DMS79 (cell line): Measurements from ENCODE around the gene FAM117B.

ENCODE experiments used
- DNase-seq: peaks from one replicate; lab custom pipeline; 2025; lab: John Stamatoyannopoulos, UW

FAM117B gene

DNA sequence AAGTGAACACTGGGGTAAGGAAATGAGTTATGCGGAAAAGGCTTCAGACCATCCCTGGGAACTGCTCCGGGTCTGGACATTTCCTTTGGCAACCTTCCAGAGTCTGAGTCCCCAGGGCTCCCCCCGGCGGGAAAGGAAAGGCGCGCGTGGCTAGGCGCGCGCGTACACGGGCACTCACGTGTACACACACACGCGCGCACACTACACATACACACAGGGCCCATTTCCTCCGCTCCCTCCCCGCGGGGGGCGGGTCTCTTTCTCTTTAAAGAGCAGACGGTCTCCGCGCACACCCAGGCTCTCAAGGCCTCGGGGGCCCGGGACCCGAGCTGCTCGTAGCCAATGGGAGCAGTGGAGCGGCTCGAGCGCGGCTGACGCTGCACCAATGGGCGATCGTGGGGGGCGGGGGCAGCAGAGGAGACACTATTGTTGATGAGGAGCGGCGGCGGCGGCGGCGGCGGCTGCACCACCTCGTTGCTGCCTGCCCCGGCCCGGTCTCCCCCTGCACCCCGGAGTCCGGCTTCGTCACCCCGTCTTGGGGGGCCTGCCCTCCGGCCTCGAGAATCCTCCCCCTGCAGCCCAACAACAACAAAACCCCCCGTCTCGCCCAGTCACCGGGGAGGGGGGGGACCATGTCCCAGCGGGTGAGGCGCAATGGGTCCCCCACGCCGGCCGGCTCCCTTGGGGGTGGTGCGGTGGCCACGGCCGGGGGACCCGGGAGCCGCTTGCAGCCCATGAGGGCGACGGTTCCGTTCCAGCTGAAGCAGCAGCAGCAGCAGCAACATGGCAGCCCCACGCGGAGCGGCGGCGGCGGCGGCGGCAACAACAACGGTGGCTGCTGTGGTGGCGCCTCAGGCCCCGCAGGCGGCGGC, at the start of gene FAM117B:
Gene FAM117B, plus strand, starts transcription at position 414 of the 872 bp plus-strand sequence. Its CDS starts 219 bp downstream, at position 633.
- DNase-seq: peak; percentile 94

DNA sequence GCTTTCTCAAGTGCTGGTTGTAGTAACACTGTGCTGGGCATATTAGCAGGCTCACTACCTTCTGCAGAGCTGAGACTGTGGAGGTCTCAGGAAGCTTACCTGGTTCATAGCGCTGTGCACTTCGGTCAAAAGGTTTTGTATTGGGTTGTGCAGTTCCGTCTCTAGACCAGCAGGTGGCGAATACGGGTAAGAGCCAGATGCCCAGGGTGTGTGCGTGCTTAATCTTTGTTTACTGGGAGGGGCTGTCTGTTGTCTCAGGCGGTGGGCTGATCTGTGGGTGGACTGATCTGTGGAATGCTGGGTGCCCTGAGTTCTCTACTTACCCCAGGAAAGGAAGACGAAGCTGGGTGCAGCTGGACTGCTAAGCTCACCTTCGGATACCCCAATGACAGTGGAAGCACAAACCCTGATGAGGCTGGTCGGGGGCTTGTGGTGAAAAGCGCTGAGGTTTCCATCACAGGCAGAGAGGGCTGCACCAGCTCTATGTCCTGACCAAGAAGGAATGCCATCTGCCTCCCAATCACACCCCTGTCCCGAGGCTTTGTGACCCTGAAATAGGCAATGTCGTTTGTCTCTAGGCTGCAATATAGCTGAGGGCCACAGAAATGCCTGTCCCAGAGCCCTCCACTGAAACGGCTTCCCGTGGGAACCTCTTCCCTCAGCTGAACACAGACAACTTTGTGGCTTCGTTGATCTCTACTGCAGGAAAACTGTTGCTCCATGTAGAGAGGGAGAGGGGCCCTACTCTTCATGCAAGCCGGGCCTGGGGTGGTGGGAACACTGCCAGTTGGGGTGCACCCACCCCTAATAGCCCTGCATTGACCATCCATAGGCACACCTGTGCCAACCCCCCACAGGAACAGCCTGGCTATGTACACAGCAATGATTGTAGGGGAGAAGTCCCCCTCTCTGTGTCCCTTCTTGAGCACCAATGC, 45.9 kb upstream of the FAM117B start:
- DNase-seq: peak; percentile 56

DNA sequence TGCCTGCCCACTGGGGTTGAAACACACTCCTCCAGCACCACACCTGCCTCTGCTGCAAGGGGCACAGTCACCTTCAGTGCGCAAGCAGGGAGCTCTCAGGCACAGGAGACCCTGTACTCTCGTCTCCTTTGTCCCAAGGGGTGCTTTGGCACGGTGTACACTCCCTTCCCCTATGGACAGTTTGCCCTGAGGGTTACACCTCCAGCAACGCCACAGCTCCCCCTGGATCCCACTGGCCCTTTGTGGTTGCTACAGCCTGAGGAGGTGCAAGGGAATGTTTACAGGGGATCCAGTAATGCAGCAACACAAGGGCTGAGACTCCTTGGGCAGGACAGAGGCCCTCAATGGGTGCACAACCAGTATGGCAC, 45.2 kb upstream of the FAM117B start:
- no peak for DNase-seq

DNA sequence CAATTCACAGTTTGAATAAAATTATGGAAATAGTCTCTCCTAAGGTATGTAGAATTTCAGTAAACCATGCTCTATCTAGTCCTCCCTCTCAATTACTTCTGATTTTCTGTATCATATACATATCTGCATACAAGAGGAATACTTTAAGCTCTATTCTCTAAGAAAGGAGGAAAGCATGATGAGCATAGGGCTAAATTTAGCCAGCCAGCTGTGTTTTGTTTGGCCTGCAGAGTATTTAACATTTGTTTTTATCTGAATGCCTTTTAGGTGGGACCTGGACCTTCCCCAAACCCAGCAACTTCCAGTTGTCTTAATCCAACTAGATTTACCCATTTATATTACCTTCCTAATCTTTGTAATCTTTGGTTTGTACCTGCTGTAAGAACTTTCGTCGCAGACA, 42.2 kb upstream of the FAM117B start:
- no peak for DNase-seq

DNA sequence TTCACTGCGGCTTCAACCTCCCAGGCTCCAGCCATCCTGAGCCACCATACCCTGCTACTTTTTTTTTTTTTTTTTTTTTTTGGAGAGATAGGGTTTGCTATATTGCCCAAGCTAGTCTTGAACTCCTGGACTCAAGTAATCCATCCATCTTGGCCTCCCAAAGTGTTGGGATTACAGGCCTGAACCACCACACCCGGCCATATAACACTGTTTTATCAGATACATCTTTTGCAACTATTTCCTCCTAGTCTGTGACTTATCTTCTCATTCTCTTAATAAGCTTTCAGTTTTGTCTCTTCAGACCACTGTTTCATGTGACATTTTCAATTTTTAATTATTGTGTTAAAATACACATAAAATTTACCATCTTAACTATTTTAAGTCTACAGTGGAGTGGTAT, 35.7 kb upstream of the FAM117B start:
- DNase-seq: no peak

DNA sequence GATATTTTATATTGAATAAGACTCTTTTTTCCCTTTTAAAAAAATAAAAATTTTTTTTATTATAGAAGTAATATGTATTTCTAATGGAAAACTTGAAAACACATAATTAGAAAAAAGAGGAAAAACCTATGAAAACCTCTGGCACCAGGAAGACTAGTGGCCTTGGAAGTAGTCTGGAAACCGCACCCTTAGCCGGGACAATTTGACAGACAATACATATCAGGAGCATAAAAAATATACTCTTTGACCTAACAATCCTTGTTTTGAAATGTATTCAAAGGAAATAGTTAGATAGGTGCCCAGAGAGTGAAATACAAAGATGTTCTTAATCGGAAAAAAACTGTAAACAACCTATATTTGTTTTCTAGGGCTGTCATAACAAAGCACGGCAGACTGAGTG, 34.9 kb upstream of the FAM117B start:
- no peak for DNase-seq

DNA sequence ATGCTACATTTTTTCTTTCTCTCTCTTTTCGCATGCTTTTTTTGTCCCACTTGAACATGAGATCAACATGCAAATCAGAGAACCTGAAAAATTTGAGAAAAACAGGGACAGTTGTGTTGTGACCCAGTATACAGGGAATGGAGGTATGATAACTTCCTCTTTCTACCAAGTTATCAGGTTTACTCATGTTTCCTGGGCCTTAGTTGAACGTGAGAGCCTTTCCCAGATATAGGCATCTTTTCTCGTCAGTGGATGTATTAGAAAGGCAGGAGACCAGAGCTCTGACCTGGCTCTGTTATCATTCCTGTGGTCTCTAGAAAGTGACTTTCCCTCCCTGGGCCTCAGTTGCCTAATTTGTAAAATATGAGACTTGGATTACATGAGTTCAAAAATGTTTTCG, 30.1 kb upstream of the FAM117B start:
- no peak for DNase-seq

DNA sequence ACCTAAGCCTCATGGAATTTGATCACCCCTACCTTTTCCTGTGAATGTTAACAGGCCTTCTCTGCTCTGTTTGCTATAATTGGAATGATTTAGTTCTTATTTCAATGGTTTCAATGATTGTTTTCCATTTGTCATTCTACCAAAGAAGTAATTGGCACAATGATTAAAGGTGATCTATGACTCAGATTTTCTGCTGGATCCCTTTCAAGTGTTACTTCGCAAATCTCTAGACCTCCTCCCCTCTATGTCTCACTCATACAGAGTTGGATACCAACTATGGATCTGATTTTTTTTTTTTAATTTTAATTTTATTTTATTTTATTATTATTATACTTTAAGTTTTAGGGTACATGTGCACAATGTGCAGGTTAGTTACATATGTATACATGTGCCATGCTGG, 29.6 kb upstream of the FAM117B start:
- DNase-seq: no peak

DNA sequence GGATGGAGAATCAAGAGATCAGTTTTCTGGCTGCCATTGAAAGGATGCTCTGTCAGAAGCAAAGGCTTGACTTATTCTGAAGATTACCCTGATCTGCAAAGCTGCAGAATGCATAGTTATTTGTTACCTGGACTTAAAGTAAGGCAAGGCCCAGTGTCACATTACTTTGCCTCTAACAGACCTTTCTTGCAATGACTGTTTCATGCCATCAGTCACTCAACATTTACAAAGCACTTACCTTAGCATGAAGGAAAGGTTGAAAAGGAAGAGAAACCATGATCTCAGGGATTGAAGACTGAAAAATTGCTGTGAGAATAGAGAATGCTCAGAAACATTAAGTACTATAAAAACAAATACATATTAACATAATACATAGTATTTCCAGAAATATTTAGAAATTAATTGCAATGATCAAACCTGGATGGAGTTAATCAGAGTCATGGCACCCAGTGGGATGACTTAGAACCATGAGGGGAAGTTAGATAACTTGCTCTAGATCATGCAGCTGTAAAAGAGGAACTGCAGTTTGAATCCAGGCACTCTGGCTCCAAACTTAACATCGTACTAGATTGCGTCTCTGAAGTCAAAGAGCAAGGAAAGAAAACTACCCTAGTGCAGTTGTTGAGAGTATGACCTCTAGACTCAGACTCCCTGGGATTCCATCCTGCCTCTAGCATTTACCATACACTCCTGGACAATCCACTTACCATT, 26.5 kb upstream of the FAM117B start:
- DNase-seq: no peak

DNA sequence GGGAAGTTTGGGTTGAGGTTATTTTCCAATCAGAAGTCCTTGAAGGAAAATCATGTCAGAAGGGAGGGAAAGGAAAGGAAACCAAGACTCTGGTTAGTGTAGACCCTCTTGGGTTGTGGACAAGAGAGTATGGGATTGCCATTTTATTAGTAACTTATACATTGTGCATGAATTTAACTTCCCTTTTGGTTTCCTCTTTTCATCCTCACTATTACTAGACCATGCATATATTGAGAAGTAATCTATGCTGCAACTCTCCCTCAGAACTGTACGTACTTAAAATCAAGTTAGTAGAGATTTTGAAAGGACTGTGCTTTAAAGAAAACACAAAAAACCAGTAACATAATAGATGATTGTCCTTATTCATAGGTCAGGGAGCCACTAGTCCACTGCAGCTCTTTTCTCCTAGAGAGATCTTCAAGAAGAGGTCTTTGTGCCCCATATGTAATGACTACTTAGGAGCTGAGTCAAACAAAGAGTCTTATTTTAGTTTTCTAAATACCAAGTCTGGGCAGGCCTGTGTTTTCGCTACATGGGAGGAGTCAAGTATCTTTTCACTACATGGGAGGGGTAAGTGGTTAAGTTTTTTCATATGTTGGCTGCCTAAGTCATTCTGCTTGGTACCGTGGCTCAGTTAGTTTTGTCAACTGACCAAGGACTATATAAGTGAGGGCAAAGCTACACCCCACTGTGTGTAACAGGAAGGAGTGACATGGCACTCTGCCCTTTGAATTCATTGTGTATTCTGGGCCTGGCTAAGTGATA, 25.2 kb upstream of the FAM117B start:
- DNase-seq: no peak

DNA sequence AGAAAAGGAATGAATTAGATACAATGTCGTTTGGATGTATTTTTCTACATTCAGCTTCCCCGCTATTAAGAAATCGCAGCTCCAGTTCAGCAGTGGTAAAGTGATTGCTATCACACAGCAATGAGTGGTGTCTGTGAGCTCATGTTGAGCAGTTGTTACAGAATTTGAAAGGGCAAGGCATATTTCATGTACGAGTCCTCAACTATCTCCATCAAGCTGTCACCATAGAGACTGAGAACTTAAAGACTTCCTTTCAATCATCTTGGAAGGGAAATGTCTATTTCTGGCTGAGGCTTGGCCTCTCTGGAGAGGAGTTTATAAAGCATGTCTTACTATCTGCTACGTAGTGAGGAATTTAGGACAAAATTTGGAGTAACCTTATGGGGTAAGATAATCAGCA, 24.4 kb upstream of the FAM117B start:
- DNase-seq: no peak

DNA sequence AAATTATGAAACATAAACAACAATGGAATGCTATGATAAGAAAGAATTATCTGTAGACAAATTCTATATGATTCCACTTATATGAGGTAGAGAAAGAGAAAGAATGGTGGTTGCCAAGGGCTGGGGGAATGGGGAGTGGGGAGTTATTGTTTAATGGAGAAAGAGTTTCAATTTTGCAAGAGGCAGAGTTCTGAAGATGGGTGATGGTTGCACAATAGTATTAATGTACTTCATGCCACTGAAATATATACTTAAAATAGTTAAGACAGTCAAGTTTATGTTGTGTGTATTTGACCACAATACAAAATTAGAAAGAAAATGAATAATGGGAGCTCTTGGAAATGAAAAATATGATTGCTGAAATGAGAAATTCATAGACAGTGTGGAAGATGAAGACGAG, 22.6 kb upstream of the FAM117B start:
- no peak for DNase-seq

DNA sequence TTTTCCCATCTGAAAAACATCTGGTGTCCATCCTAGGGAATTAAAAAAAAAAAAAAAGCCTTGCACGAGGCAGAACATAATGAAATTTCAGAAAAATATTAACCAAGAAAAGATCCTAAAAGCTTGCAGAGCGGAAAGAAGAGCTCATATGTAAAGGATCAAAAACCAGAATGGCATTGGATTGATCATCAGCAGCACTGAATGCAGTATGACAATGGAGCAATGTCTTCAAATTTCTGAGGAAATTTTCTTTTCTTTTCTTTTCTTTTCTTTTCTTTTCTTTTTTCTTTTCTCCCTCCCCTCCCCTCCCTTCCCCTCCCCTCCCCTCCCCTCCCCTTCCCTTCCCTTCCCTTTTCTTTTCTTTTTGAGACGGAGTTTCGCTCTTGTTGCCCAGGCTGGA, 21.3 kb upstream of the FAM117B start:
- no peak for DNase-seq

DNA sequence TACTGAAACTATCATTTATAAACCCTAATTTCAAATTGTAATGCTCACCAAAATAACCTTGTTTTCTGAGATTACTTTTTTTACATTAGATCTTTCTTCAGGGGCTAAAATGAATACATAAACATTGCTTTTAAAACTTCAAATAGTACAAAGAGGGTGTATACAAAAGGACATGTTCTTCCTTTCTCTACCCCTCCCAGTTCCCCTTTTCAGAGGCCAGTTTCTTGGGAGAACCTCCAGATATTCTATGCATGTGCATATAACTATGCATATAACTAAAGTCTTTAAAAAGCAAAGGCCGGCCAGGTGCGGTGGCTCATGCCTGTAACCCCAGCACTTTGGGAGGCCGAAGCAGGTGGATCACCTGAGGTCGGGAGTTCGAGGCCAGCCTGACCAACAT, 10.6 kb upstream of the FAM117B start:
- DNase-seq: no peak

DNA sequence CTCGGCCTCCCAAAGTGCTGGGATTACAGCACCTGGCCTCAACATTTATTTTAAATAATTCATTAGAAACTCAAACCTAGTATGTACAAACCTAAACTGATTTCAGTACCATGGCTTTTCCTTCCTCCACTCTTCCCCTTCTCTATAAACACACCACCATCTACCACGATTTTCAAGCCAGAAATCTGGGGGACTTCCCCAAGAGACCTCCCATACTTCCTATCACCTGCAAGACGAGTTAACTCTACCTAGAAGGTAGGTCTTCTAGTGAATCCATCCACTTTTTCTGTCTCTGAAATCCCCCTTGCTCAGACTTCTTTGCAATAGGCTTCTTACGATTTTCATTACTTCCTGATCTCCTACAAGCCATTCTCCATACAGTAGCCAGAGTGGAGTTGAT, 7.7 kb upstream of the FAM117B start:
- DNase-seq: no peak

DNA sequence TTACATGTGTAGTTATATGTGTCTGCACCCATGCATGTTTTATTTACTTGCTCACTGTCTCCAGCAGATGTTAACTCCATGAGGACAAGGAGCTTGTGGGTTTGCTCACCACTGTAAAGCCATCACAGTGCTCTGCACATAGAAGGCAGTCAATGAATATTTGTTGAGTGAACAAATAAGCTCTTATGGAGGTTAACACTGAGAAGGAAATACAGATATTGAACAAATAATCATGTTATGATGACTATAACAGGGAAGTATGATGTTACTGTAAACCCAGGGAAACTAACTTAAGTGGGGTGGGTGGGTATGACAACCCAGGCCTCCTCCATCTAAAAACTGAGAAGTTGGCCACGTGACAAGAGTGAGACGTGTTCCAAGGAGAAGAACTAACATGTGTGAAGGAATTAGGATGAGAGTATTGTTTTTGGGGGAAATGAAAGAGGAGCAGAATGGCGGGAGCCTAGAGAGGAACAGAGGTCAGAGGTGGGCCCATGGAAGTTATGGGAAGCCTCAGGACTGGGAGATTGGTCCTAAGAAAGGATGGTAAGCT, 6.0 kb upstream of the FAM117B start:
- no peak for DNase-seq

DNA sequence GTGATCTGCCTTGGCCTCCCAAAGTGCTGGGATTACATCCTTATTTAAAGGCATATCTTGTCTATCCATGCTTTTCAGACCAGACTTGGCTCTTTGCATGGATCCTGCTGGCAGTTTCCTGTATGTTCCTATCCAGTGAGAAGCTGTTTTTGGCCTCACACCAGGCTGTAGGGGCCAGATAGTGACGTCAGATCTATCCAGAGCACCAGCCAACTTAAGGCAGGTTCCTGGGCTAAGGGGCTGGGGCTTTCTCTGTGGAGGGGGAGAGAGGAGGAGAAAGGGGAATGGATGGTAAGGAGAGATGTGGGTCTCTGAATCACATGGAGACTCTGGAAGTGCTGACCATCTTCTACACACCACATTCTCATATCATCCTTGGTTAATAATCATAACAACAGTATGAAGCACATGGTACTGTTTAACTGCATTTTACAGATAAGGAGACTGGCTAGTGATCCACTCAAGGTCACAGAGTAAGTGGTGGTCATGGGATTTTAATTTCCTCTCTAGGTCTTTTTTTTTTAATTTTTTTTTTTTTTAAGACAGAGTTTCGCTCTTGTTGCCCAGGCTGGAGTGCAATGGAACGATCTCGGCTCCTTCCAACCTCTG, 2.0 kb upstream of the FAM117B start:
- no peak for DNase-seq

DNA sequence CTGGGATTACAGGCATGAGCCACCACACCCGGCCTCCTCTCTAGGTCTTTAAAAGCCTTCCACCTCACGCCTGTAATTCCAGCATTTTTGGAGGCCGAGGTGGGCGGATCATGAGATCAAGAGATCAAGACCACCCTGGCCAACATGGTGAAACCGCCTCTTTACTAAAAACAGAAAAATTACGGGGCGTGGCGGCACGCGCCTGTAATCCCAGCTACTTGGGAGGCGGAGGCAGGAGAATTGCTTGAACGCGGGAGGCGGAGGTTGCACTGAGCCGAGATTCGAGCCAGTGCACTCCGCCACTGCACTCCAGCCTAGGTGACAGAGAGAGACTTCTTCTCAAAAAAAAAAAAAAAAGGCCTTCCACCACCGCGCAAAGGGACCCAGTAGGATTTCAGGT, 1.3 kb upstream of the FAM117B start:
- DNase-seq: no peak

DNA sequence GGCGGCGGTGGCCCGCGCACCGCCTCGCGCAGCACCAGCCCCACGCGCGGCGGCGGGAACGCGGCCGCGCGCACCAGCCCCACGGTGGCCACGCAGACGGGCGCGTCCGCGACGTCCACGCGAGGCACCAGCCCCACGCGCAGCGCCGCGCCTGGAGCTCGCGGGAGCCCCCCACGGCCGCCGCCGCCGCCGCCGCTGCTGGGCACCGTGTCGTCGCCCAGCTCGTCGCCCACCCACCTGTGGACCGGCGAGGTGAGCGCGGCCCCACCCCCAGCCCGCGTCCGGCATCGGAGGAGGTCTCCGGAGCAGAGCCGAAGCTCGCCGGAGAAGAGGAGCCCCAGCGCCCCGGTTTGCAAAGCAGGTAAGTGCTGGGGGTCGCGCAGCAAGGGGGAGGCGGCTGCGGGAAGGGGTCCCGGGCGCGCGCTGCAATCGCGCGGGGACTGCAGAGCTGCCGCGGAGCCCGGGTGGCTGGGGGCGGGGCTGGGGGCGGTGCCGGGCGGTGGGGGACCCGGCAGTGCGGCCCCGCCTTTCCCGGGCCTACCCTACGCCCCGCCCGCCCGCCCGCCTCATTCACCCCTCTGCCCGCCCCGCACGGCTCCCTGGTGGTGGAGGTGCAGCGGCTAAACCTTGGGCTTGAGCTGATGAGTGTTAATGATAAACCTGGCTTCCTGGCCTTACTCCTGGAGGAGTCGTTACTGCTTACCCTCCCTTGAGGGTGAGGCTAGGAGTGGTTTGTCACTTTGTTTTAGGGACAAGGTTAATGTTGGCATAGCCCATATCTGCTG, 851 bp downstream of the FAM117B start:
- peak; percentile 54 for DNase-seq

DNA sequence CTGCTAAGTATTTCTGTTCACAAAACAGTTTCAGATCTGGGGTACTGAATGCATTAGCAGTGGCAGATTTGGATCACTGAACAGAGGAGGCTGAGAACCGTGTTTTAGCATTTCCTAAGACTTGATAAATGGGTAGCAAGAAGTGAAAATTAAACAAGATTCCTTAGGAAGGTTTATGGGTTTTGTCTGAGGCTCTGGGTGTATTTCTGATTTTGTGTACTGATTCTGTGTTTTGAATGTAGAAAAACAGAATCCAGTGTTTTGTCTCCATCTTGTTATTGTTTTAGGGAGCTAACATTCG, 1.4 kb downstream of the FAM117B start:
- DNase-seq: peak; percentile 45
